Endothelial cell of umbilical vein (primary cell): Measurements from ENCODE around the gene AGGF1. TPM values are rescaled to one million over a fixed set of nuclear protein-coding genes. Genes with fewer than 3 reads are reported as not detected.

ENCODE experiments used
- BruUV-seq: library from RNA; stranded (reverse); fragments of 400-500 nt; replicated peaks from 2 replicates; lab custom pipeline; 2021; lab: Mats Ljungman, UMichigan
- CTCF ChIA-PET: fragments of 300-600, 350-600 bp; sonication (Branson Sonifier 250); formaldehyde crosslinking; loops from one replicate; lab custom pipeline; 2021; ENCODE audit warnings: antibody characterized with exemption, inconsistent platforms; lab: Charles Lee
- POLR2A ChIA-PET: fragments of 300-600, 350-600 bp; sonication (Branson Sonifier 250); formaldehyde crosslinking; loops from one replicate; lab custom pipeline; 2021; ENCODE audit warnings: antibody characterized with exemption, inconsistent platforms; lab: Charles Lee
- DNase-seq: peaks from one replicate; pipeline ENCODE4 v3.0.0-alpha.2; 2011; ENCODE audit warnings: low read depth, low spot score
- FAIRE-seq: peaks from 2 replicates; lab custom pipeline; 2011; peaks lifted over from hg19 to GRCh38; lab: Jason Lieb, UNC
- H2AFZ ChIP-seq: 2 replicates; pipeline ENCODE4 v1.6.0; 2012; ENCODE audit warnings: low read depth, low read length, control low read depth, inconsistent platforms
- H3K27ac ChIP-seq: 2 replicates; pipeline ENCODE4 v1.5.1; 2011; ENCODE audit warnings: low read depth, mild to moderate bottlenecking, control low read depth, low read length, moderate library complexity; ENCODE audit not compliant: insufficient read depth
- H3K27me3 ChIP-seq, 2 experiments: 2 replicates each; pipeline versions ENCODE4 v1.6.0 to v1.6.1; 2011; ENCODE audit warnings: low read length in 2 of 2, mixed read lengths in 1 of 2; ENCODE audit not compliant: control insufficient read depth in 2 of 2, insufficient read depth in 2 of 2
- H3K36me3 ChIP-seq, 2 experiments: 2 replicates in 1 of 2; 3 replicates in 1 of 2; pipeline ENCODE4 v1.5.1; 2011; ENCODE audit warnings: low read length in 2 of 2, mild to moderate bottlenecking in 1 of 2, moderate library complexity in 1 of 2; ENCODE audit not compliant: control insufficient read depth in 2 of 2, insufficient read depth in 2 of 2; ENCODE audit errors: extremely low read depth in 1 of 2
- H3K4me1 ChIP-seq: 3 replicates; pipeline ENCODE4 v1.5.1; 2011; ENCODE audit warnings: mild to moderate bottlenecking, low read length; ENCODE audit not compliant: control insufficient read depth, insufficient read depth; ENCODE audit errors: extremely low read depth
- H3K4me2 ChIP-seq: 2 replicates; pipeline ENCODE4 v1.6.1; 2011; ENCODE audit warnings: low read length, control low read depth, mixed read lengths; ENCODE audit not compliant: insufficient read depth
- H3K4me3 ChIP-seq, 3 experiments: fragments of 200-600 bp in 1 of 3; sonication (generic), shearing (Covaris generic) in 1 of 3; replicated peaks in 1 of 3; 2 replicates each; pipeline ENCODE4 v1.5.1; 2011 to 2016; ENCODE audit warnings: control low read depth in 3 of 3, low read length in 3 of 3, mild to moderate bottlenecking in 2 of 3, inconsistent platforms in 1 of 3, low read depth in 1 of 3, moderate library complexity in 1 of 3; ENCODE audit not compliant: insufficient read depth in 1 of 3
- H3K79me2 ChIP-seq: 2 replicates; pipeline ENCODE4 v1.6.0; 2012; ENCODE audit warnings: low read length, inconsistent platforms; ENCODE audit not compliant: control insufficient read depth, insufficient read depth
- H3K9ac ChIP-seq: replicated peaks from 2 replicates; pipeline ENCODE3; 2011; ENCODE audit warnings: low read length, control low read depth; ENCODE audit not compliant: insufficient read depth; ENCODE audit errors: extremely low read depth
- H3K9me1 ChIP-seq: replicated peaks from 3 replicates; pipeline ENCODE4 v1.6.0; 2011; ENCODE audit warnings: mild to moderate bottlenecking, low read length; ENCODE audit not compliant: control insufficient read depth, insufficient read depth; ENCODE audit errors: extremely low read depth
- H3K9me3 ChIP-seq: replicated peaks from 2 replicates; pipeline ENCODE4 v1.5.1; 2012; ENCODE audit warnings: low read length, inconsistent platforms; ENCODE audit not compliant: control insufficient read depth, insufficient read depth
- H4K20me1 ChIP-seq: replicated peaks from 2 replicates; pipeline ENCODE3; 2011; ENCODE audit warnings: mild to moderate bottlenecking, low read length; ENCODE audit not compliant: control insufficient read depth, insufficient read depth; ENCODE audit errors: extremely low read depth
- CTCF ChIP-seq, 2 donors: IDR thresholded peaks; 1 replicate in 1 of 2; 2 replicates in 1 of 2; pipeline ENCODE4 v1.5.1; 2011; ENCODE audit warnings: low read length in 2 of 2, mild to moderate bottlenecking in 2 of 2, moderate library complexity in 2 of 2, control low read depth in 1 of 2, inconsistent platforms in 1 of 2, low read depth in 1 of 2; ENCODE audit not compliant: insufficient read depth in 1 of 2; ENCODE audit errors: extremely low read depth in 1 of 2
- EZH2 ChIP-seq: IDR thresholded peaks from 2 replicates; pipeline ENCODE4 v1.6.1; 2012; ENCODE audit warnings: borderline replicate concordance, low read depth, mild to moderate bottlenecking, moderate library complexity, low read length, inconsistent platforms; ENCODE audit not compliant: severe bottlenecking
- FOS ChIP-seq: IDR thresholded peaks from 2 replicates; pipeline ENCODE4 v1.6.1; 2011; ENCODE audit warnings: mild to moderate bottlenecking, low read length, moderate library complexity, borderline replicate concordance; ENCODE audit not compliant: insufficient read depth
- GATA2 ChIP-seq: IDR thresholded peaks from 2 replicates; pipeline ENCODE4 v1.7.0; 2011; ENCODE audit warnings: low read depth, mild to moderate bottlenecking, moderate library complexity, mixed read lengths, low read length; ENCODE audit not compliant: insufficient read length, insufficient read depth
- JUN ChIP-seq: IDR thresholded peaks from 2 replicates; pipeline ENCODE4 v1.6.1; 2011; ENCODE audit warnings: borderline replicate concordance, low read depth; ENCODE audit not compliant: insufficient read length, insufficient read depth
- MAX ChIP-seq: IDR thresholded peaks from 2 replicates; pipeline ENCODE4 v1.6.1; 2011; ENCODE audit not compliant: insufficient read depth, insufficient read length
- MYC ChIP-seq: IDR thresholded peaks from one replicate; pipeline ENCODE4 v1.6.1; 2011; ENCODE audit warnings: mild to moderate bottlenecking, low read depth, low read length
- POLR2A ChIP-seq: IDR thresholded peaks from 2 replicates; pipeline ENCODE4 v1.6.1; 2012; ENCODE audit warnings: low read depth, mild to moderate bottlenecking, control low read depth, low read length
- POLR2AphosphoS5 ChIP-seq: IDR thresholded peaks from 2 replicates; pipeline ENCODE4 v1.6.1; 2012; ENCODE audit warnings: low read depth, mild to moderate bottlenecking, control low read depth, low read length, moderate library complexity; ENCODE audit not compliant: insufficient read depth
- dilution Hi-C: fragments of 300-500 bp; cut with MboI; formaldehyde crosslinking; loops from one replicate; pipeline ENCODE4 v1.15.0; 2019; ENCODE audit warnings: low sequenced_read_pairs; ENCODE audit not compliant: extremely low pct_ligation_motif_present
- intact Hi-C: fragments of 100-400 bp; cut with micrococcal nuclease; formaldehyde crosslinking; loops from one replicate; pipeline ENCODE4 v1.10.0; 2022
- polyA plus RNA-seq, 4 experiments: library from polyadenylated mRNA; depleted of rRNA in 3 of 4; stranded (reverse) in 3 of 4; unstranded in 1 of 4; fragments of >200 nt; gene quantifications; 2 replicates each; pipeline versions ENCODE4 v1.2.1 to v1.2.3, GENCODE V29; 2011 to 2012; ENCODE audit warnings: missing spikeins in 1 of 4
- total RNA-seq: library from RNA; stranded (reverse); gene quantifications from 2 replicates; pipeline ENCODE4 v1.2.3, GENCODE V29; 2021

AGGF1 gene
- total and polyA plus RNA-seq, 2 donors (not counting 3 experiments of a cell fraction or from before 2014, with no cell fraction given) = 6.7 to 19.9 TPM

GRCh38 chr5:77011498-77011897 lies 18.7 kb upstream of the AGGF1 start:
- Histone ChIP-seq H3K9me1 (no peaks in the 10 kb centered on the region), H3K9ac (no peak overlapping the region), H4K20me1 (no peaks in the 10 kb centered on the region), H3K9me3 (no peaks in the 10 kb centered on the region), H3K4me2 (no peak overlapping the region), H3K36me3 (no peaks in the 10 kb centered on the region), H3K27ac (no peak overlapping the region), H3K4me1 (no peaks in the 10 kb centered on the region), H3K79me2 (no peaks in the 10 kb centered on the region), H3K4me3 (no peak overlapping the region), H3K27me3 (peaks cover 3 to 5% of the 10 kb centered on the region in 2 experiments), H2AFZ (no peak overlapping the region)
- FAIRE-seq = no peak
- BruUV-seq = no TSS peak
- ChIA-PET POLR2A (no interaction called here), CTCF (no interaction called here)
- intact Hi-C loops = no loop called here
- TF ChIP-seq POLR2AphosphoS5 (no peak), POLR2A (no peak), MAX (no peak), MYC (no peak), GATA2 (no peak), JUN (no peak), FOS (no peak), CTCF (IDR thresholded peaks at IDR 0.05; ENCODE audit: extremely low read depth in 1 of 2, insufficient read depth in 1 of 2, low read depth in 1 of 2, low read length in 2 of 2) (no peak), EZH2 (no peak)
- no peak for DNase-seq
- dilution Hi-C loops = no loop called here
